K562 (cell line): Measurements from ENCODE around the gene PDE2A. TPM values are rescaled to one million over a fixed set of nuclear protein-coding genes. Genes with fewer than 3 reads are reported as not detected.
"Not testable (repeated sequence)": the region's sequence is repeated elsewhere in the genome, so short reads cannot be mapped to it uniquely, and the experiment has no call there.

Experiments used
- ATAC-seq: fragments of 200-7000 bp; cut with Tn5 transposase; 3 replicates; pipeline ENCODE4 v1.9.1; 2020; ENCODE audit warnings: moderate library complexity
- BruUV-seq: library from RNA; stranded (reverse); fragments of 400-500 nt; replicated peaks from 2 replicates; lab custom pipeline; 2021; lab: Mats Ljungman, UMichigan
- CTCF ChIA-PET: fragments of 300-600 bp; formaldehyde crosslinking; extraction: SDS; loops from one replicate; lab custom pipeline; 2021; ENCODE audit warnings: low intra/inter-chr PET ratio; lab: Yijun Ruan, JAX
- POLR2A ChIA-PET: fragments of 300-600, 350-650 bp; sonication (Branson Sonifier 250); formaldehyde crosslinking; extraction: SDS; loops from one replicate; lab custom pipeline; 2021; ENCODE audit warnings: antibody characterized with exemption, inconsistent platforms; lab: Yijun Ruan, JAX
- DNase-seq, 4 experiments: peaks; one replicate each; pipeline versions ENCODE4 v3.0.0 to v3.0.0-alpha.2; 2011 to 2018; ENCODE audit warnings: low spot score in 3 of 4, mixed read lengths in 3 of 4; ENCODE audit errors: extremely low read depth in 1 of 4
- FAIRE-seq: peaks from 2 replicates; lab custom pipeline; 2011; peaks lifted over from hg19 to GRCh38; lab: Jason Lieb, UNC
- H2AFZ ChIP-seq: 2 replicates; pipeline ENCODE4 v1.6.0; 2011; ENCODE audit warnings: low read depth, low read length, control low read depth, inconsistent platforms
- H3K27ac ChIP-seq: fragments of 200-600 bp; 3 replicates; pipeline ENCODE4 v1.8.0; 2011; ENCODE audit warnings: low read depth, mild to moderate bottlenecking, control low read depth, inconsistent platforms, low read length, moderate library complexity, mixed read lengths; ENCODE audit errors: extremely low read depth
- H3K27me3 ChIP-seq, 2 experiments: fragments of 300-600 bp in 1 of 2; 2 replicates in 1 of 2; 3 replicates in 1 of 2; pipeline versions ENCODE4 v1.6.0 to v1.8.0; 2011; ENCODE audit warnings: inconsistent platforms in 2 of 2, low read length in 2 of 2, mild to moderate bottlenecking in 1 of 2, mixed read lengths in 1 of 2, moderate library complexity in 1 of 2; ENCODE audit not compliant: control insufficient read depth in 2 of 2, insufficient read depth in 2 of 2
- H3K36me3 ChIP-seq: fragments of 300-600 bp; 3 replicates; pipeline ENCODE4 v1.8.0; 2011; ENCODE audit warnings: mild to moderate bottlenecking, low read length, inconsistent platforms; ENCODE audit not compliant: control insufficient read depth, insufficient read depth
- H3K4me1 ChIP-seq, 2 experiments: fragments of 200-600 bp in 1 of 2; replicated peaks in 1 of 2; 2 replicates in 1 of 2; 3 replicates in 1 of 2; pipeline versions ENCODE4 v1.5.1 to v1.8.0; 2011; ENCODE audit warnings: inconsistent platforms in 2 of 2, low read length in 2 of 2, mild to moderate bottlenecking in 1 of 2, mixed read lengths in 1 of 2, moderate library complexity in 1 of 2; ENCODE audit not compliant: control insufficient read depth in 2 of 2, insufficient read depth in 2 of 2
- H3K4me2 ChIP-seq: 2 replicates; pipeline ENCODE4 v1.6.1; 2011; ENCODE audit warnings: low read length, control low read depth, inconsistent platforms, mixed read lengths; ENCODE audit not compliant: insufficient read depth
- H3K4me3 ChIP-seq: fragments of 200-600 bp; sonication (generic), shearing (Covaris generic); 2 replicates; pipeline ENCODE4 v1.5.1; 2016; ENCODE audit warnings: control low read depth, inconsistent platforms
- H3K79me2 ChIP-seq: fragments of 200-600 bp; 3 replicates; pipeline ENCODE4 v1.8.0; 2011; ENCODE audit warnings: low read length, inconsistent platforms; ENCODE audit not compliant: control insufficient read depth, insufficient read depth
- H3K9ac ChIP-seq, 2 experiments: 2 replicates each; pipeline versions ENCODE4 v1.6.0 to v1.6.1; 2011; ENCODE audit warnings: low read depth in 2 of 2, low read length in 2 of 2, control low read depth in 1 of 2, inconsistent platforms in 1 of 2, mild to moderate bottlenecking in 1 of 2, mixed read lengths in 1 of 2; ENCODE audit not compliant: insufficient read depth in 1 of 2
- H3K9me1 ChIP-seq: one replicate; pipeline ENCODE4 v1.6.0; 2011; ENCODE audit warnings: inconsistent platforms, mild to moderate bottlenecking, low read length, moderate library complexity; ENCODE audit not compliant: control insufficient read depth, insufficient read depth
- H3K9me3 ChIP-seq: replicated peaks from 2 replicates; pipeline ENCODE4 v1.5.1; 2011; ENCODE audit warnings: low read depth, low read length, inconsistent platforms; ENCODE audit not compliant: control insufficient read depth, insufficient read depth
- H4K20me1 ChIP-seq: replicated peaks from 2 replicates; pipeline ENCODE4 v1.6.1; 2011; ENCODE audit warnings: low read length, inconsistent platforms, mixed read lengths; ENCODE audit not compliant: control insufficient read depth, insufficient read depth
- CEBPG ChIP-seq, 3 experiments: fragments of 200-800 bp in 1 of 3; sonication (Bioruptor generic) in 1 of 3; sonication (generic) in 1 of 3; formaldehyde crosslinking in 1 of 3; IDR thresholded peaks in 2 of 3; conservative IDR thresholded peaks in 1 of 3; 2 replicates each; pipeline versions ENCODE4 v1.6.1 to v1.8.0; 2016 to 2022; ENCODE audit warnings: missing compliant biosample characterization in 2 of 3, missing genetic modification characterization in 2 of 3, mild to moderate bottlenecking in 1 of 3, missing genetic modification reagents in 1 of 3
- TARDBP ChIP-seq: fragments of 450-650 bp; IDR thresholded peaks from 2 replicates; pipeline ENCODE4 v1.6.1; 2016
- WGBS: fragments of 100-300 bp; shearing (Covaris generic); methylation state at CpG from one replicate; pipeline ENCODE4 v1.1.6; 2016; ENCODE audit warnings: low coverage, mixed read lengths; ENCODE audit not compliant: insufficient coverage; ENCODE audit errors: missing lambda C conversion rate; 5-methylcytosine and 5-hydroxymethylcytosine counted together
- in situ Hi-C: fragments of 300-500 bp; cut with MboI; formaldehyde crosslinking; loops from 4 replicates; pipeline ENCODE4 v1.15.0; 2018; ENCODE audit warnings: inconsistent platforms, mixed read lengths
- intact Hi-C: fragments of 100-400 bp; cut with micrococcal nuclease; formaldehyde crosslinking; loops from 2 replicates; pipeline ENCODE4 v1.14.2; 2022
- polyA plus RNA-seq, 8 experiments: library from polyadenylated mRNA; depleted of rRNA in 4 of 8; stranded (reverse) in 5 of 8; unstranded in 3 of 8; fragments of >200 nt; fragmentation: Nextera tagmentation in 2 of 8; fragmentation: Illumina TruSeq in 1 of 8; extraction: Ambion mirVana in 2 of 8; extraction: Trizol in 1 of 8; gene quantifications; 2 replicates each; pipeline versions ENCODE4 v1.2.1 to v1.2.3, GENCODE V29; 2011 to 2014; ENCODE audit warnings: inconsistent platforms in 1 of 8, missing spikeins in 1 of 8
- total RNA-seq, 7 experiments: library from RNA; depleted of rRNA in 6 of 7; stranded (reverse); fragments of >200 nt in 6 of 7; fragmentation: Illumina TruSeq in 2 of 7; extraction: Trizol in 2 of 7; gene quantifications; 2 replicates each; pipeline versions ENCODE4 v1.2.1 to v1.2.3, GENCODE V29; 2011 to 2021; ENCODE audit warnings: low replicate concordance in 1 of 7
- TF ChIP-seq, protein P1 (sequence below): sonication (generic); formaldehyde crosslinking; IDR thresholded peaks from 2 replicates; pipeline ENCODE4 v1.8.0; 2022; ENCODE audit warnings: mild to moderate bottlenecking, missing genetic modification reagents

PDE2A gene
- total and polyA plus RNA-seq, 9 of the 15 experiments (the other 6 are each of a cell fraction or from before 2014, with no cell fraction given): 0.07 to 15.2 (median 1.6) TPM; not detected in 1

- TF ChIP-seq, protein P1, sequence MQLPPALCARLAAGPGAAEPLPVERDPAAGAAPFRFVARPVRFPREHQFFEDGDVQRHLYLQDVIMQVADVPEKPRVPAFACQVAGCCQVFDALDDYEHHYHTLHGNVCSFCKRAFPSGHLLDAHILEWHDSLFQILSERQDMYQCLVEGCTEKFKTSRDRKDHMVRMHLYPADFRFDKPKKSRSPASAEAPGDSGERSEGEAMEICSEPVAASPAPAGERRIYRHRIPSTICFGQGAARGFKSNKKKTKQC (CRISPR knock-in tag): no peak
- TF ChIP-seq CEBPG (CRISPR knock-in tag; IDR thresholded peaks at IDR 0.05) (no peak), CEBPG (tag; conservative IDR thresholded peaks at IDR 0.05 in 1 of 2, IDR thresholded peaks at IDR 0.05 in 1 of 2) (no peak), TARDBP (no peak)
Observed at GRCh38 chr11:72556433-72556832, 117.8 kb downstream of the PDE2A start (continued).

GRCh38 chr11:72555014-72555522 is 119.2 kb downstream of the PDE2A start:
- H3K36me3 ChIP-seq, H3K9me3 ChIP-seq, CTCF ChIA-PET, in situ Hi-C loops, H3K4me2 ChIP-seq, H3K79me2 ChIP-seq, H3K27ac ChIP-seq, H3K9me1 ChIP-seq, H3K9ac ChIP-seq, H4K20me1 ChIP-seq, ATAC-seq, BruUV-seq, FAIRE-seq, H2AFZ ChIP-seq, H3K4me3 ChIP-seq, DNase-seq, intact Hi-C loops, H3K4me1 ChIP-seq: not testable (repeated sequence)
- POLR2A ChIA-PET: interaction anchor here (0.6 to 2.1 kb wide), 4 partner anchors 10 to 236 kb away, joined by 3 to 9 read pairs (median 4); no protein-coding TSS in a partner anchor
- WGBS: 6% methylated on average over 3 of the region's 3 CpGs
- H3K27me3 ChIP-seq: peaks cover 26 to 44% of the 10 kb centered on the region in 2 experiments
